Ovary (tissue), 3 donors: ENCODE measurements around the gene ATXN1.

ENCODE experiments used
- CTCF ChIP-seq, 3 donors: fragments of 450-650 bp in 2 of 3; fragments of 200-600 bp in 1 of 3; IDR thresholded peaks; one replicate each; pipeline versions ENCODE4 v1.5.1 to v1.8.0; 2016 to 2022; ENCODE audit warnings: antibody characterized with exemption in 3 of 3, mild to moderate bottlenecking in 1 of 3
- EP300 ChIP-seq: sonication (generic); formaldehyde crosslinking; IDR thresholded peaks from one replicate; pipeline ENCODE4 v1.6.1; 2017; ENCODE audit warnings: antibody characterized with exemption
- POLR2A ChIP-seq: fragments of 450-650 bp; IDR thresholded peaks from one replicate; pipeline ENCODE4 v1.6.1; 2017; ENCODE audit warnings: antibody characterized with exemption, mild to moderate bottlenecking, moderate library complexity
- donor health status: DM: no; HTN: no; CAD: no.

GRCh38 chr6:16753341-16753740, 7.9 kb downstream of the ATXN1 start:
- TF ChIP-seq POLR2A (no peak), CTCF (IDR thresholded peaks at IDR 0.05) (no peak), EP300 (no peak)
